ENCODE measurements around the gene TNN. TPM values are rescaled to one million over a fixed set of nuclear protein-coding genes. Genes with fewer than 3 reads are reported as not detected.

TNN gene
- polyA plus RNA-seq, 6 donors from 2014 or later: 0.06 TPM; not detected in 5

- H3K9me3 Mint-ChIP-seq: no peaks in the 10 kb centered on the region
- H3K36me3 Mint-ChIP-seq: no peaks in the 10 kb centered on the region
- H3K4me1 Mint-ChIP-seq: peaks cover 0 to 2% (median 0%) of the 10 kb centered on the region in 3 donors
- DNase-seq (no peak), ATAC-seq (ENCODE audit: low read depth in 2 of 2) (no peak)
- no peak overlapping the region for H3K27ac Mint-ChIP-seq
- no peak overlapping the region for H3K4me3 Mint-ChIP-seq
- peaks cover 0 to 5% (median 2%) of the 10 kb centered on the region in 3 donors for H3K27me3 Mint-ChIP-seq
Measured at GRCh38 chr1:175128523-175128922, 60.9 kb downstream of the TNN start.

DNA sequence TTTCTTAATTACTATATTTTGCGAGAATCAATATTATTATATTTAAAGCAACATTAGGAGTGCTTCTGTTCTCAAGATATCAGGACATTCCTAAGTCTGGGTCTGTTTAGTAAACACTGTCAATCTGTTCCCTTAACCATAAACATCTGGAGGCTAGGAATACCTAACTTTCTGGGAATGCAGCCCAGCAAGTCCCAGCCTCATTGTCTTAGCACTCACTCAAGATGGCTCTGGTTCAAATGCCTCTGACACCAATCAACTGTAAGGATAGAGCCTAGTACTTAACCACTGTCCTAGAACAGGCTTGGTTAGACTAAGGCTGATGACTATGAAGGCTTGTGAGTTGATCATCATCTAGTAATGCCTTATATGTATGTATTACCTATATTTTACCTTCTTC lies 61.5 kb downstream of the TNN start:
- ATAC-seq (ENCODE audit: low read depth in 2 of 2) (no peak), DNase-seq (no peak)
- Mint-ChIP-seq H3K36me3 (no peaks in the 10 kb centered on the region), H3K27ac (no peak overlapping the region), H3K9me3 (no peaks in the 10 kb centered on the region), H3K4me1 (peaks cover 0 to 2% (median 0%) of the 10 kb centered on the region in 3 donors), H3K27me3 (peaks cover 0 to 8% (median 8%) of the 10 kb centered on the region in 3 donors), H3K4me3 (no peak overlapping the region)

GRCh38 chr1:175129644-175129996 lies 62.0 kb downstream of the TNN start:
- no peaks in the 10 kb centered on the region for H3K9me3 Mint-ChIP-seq
- DNase-seq (no peak), ATAC-seq (ENCODE audit: low read depth in 2 of 2) (no peak)

GRCh38 chr1:175129997-175130648 lies 62.5 kb downstream of the TNN start:
- no peaks in the 10 kb centered on the region for H3K9me3 Mint-ChIP-seq
- peak overlapping the region in 1 of 6 donors; percentile 9 for H3K27ac Mint-ChIP-seq
- no peaks in the 10 kb centered on the region for H3K36me3 Mint-ChIP-seq
- H3K27me3 Mint-ChIP-seq: peaks cover 5 to 18% (median 15%) of the 10 kb centered on the region in 3 donors
- no peak overlapping the region for H3K4me3 Mint-ChIP-seq
- DNase-seq (no peak), ATAC-seq (ENCODE audit: low read depth in 2 of 2) (no peak)
- peaks cover 2 to 6% (median 5%) of the 10 kb centered on the region in 3 donors for H3K4me1 Mint-ChIP-seq

More at GRCh38 chr1:175129644-175129996, 62.0 kb downstream of the TNN start:
- no peak overlapping the region for H3K27ac Mint-ChIP-seq
- peaks cover 4 to 13% (median 11%) of the 10 kb centered on the region in 3 donors for H3K27me3 Mint-ChIP-seq
- H3K4me3 Mint-ChIP-seq: no peak overlapping the region
- H3K36me3 Mint-ChIP-seq: no peaks in the 10 kb centered on the region
- H3K4me1 Mint-ChIP-seq: peaks cover 2 to 3% (median 2%) of the 10 kb centered on the region in 3 donors

- ATAC-seq (ENCODE audit: low read depth in 2 of 2) (no peak), DNase-seq (no peak)
- Mint-ChIP-seq H3K27ac (no peak overlapping the region), H3K9me3 (no peaks in the 10 kb centered on the region), H3K27me3 (peaks cover 5 to 21% (median 16%) of the 10 kb centered on the region in 3 donors), H3K4me3 (no peak overlapping the region), H3K36me3 (no peaks in the 10 kb centered on the region), H3K4me1 (peaks cover 0 to 6% (median 5%) of the 10 kb centered on the region in 3 donors)
Measured at GRCh38 chr1:175130649-175131045, 63.0 kb downstream of the TNN start.

- ATAC-seq (ENCODE audit: low read depth in 2 of 2) (no peak), DNase-seq (no peak)
- Mint-ChIP-seq H3K4me1 (peaks cover 0 to 6% (median 5%) of the 10 kb centered on the region in 3 donors), H3K27ac (no peak overlapping the region), H3K36me3 (no peaks in the 10 kb centered on the region), H3K27me3 (peaks cover 5 to 25% (median 21%) of the 10 kb centered on the region in 3 donors), H3K4me3 (no peak overlapping the region), H3K9me3 (no peaks in the 10 kb centered on the region)
Measured at GRCh38 chr1:175131095-175131494, 63.5 kb downstream of the TNN start.

GRCh38 chr1:175132436-175132835 lies 64.8 kb downstream of the TNN start:
- no peak for ATAC-seq (ENCODE audit: low read depth in 2 of 2)
- Mint-ChIP-seq H3K27ac (no peak overlapping the region), H3K36me3 (no peaks in the 10 kb centered on the region), H3K4me3 (no peak overlapping the region), H3K9me3 (no peaks in the 10 kb centered on the region), H3K4me1 (peaks cover 0 to 6% (median 5%) of the 10 kb centered on the region in 3 donors), H3K27me3 (peaks cover 8 to 39% (median 33%) of the 10 kb centered on the region in 3 donors)
- DNase-seq: no peak

DNA sequence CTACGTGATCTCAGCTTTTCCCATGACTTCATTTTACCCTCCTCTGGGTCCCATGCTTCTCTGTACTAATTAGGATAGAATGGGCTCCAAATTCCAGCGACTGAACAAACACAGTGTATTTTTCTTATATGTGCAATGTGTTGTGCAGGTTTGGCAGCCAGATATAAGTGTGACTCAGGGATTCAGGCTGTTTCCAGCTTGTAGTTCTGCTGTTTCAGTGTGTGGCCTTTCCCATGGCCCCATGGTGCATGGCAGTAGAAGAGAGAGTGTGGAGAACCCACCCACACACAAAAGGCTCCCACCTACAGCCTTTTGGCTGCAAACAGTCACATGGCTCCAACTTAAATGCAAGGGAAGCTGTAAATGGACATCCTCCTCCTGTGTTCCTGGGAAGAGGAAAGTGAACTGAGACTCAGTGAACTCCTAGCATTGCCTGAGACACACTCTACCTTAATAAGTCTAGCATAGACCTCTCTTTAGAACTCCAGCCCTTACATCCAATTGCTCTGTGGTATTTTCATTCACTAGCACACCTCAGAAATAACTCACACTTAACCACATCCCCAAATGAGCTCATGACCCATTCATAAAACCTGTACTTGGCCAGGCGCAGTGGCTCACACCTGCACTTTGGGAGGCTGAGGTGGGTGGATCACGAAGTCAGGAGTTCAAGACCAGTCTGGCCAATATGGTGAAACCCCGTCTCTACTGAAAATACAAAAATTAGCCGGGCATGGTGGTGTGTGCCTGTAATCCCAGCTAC lies 66.2 kb downstream of the TNN start:
- Mint-ChIP-seq H3K4me1 (peaks cover 0 to 6% (median 5%) of the 10 kb centered on the region in 3 donors), H3K27ac (no peak overlapping the region), H3K9me3 (no peaks in the 10 kb centered on the region), H3K27me3 (peaks cover 8 to 47% (median 45%) of the 10 kb centered on the region in 3 donors), H3K4me3 (peak overlapping the region in 1 of 8 donors; percentile 11), H3K36me3 (no peaks in the 10 kb centered on the region)
- DNase-seq (no peak), ATAC-seq (ENCODE audit: low read depth in 2 of 2) (no peak)

DNA sequence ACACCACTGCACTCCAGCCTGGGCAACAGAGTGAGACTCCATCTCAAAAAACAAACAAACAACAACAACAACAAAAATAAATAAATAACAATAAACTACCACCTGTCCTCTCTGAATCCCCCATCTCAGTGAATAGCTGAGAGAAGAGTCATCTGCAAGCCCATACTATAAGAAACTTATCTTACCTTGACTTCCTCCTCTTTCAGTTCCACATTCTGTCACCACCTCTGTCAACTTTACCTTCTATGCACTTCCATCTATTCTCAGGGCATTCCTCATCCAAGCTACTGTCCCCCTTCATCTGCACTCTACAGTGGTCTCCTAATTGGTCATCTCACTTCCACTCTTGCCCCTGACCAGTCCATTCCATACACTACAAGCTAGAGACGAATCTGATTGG lies 66.9 kb downstream of the TNN start:
- peaks cover 8 to 47% (median 45%) of the 10 kb centered on the region in 3 donors for H3K27me3 Mint-ChIP-seq
- H3K4me3 Mint-ChIP-seq: no peak overlapping the region
- H3K4me1 Mint-ChIP-seq: peaks cover 0 to 6% (median 5%) of the 10 kb centered on the region in 3 donors
- ATAC-seq (ENCODE audit: low read depth in 2 of 2) (no peak), DNase-seq (no peak)
- no peaks in the 10 kb centered on the region for H3K36me3 Mint-ChIP-seq
- H3K9me3 Mint-ChIP-seq: no peaks in the 10 kb centered on the region
- H3K27ac Mint-ChIP-seq: no peak overlapping the region

DNA sequence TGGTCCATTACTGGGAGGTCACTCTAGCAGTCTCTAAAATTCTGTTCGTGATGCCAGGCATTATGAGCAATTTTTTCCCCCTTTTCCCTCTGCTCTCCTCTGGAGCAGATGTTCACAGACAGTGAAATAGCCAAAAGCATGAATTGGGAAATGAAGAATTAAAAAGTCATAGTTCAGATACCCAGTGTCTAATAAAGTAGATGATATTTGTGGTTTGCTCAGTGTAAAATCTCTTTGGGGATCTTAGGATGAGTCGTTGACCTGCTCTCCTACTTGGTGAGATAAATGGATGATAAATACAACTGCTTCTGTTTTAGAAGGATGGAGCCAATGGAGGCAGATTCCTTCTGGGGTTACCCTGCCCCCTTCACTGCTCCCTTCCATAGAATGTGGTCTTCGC lies 68.6 kb downstream of the TNN start:
- H3K4me1 Mint-ChIP-seq: peaks cover 0 to 6% (median 5%) of the 10 kb centered on the region in 3 donors
- H3K27me3 Mint-ChIP-seq: peaks cover 8 to 55% (median 47%) of the 10 kb centered on the region in 3 donors
- H3K9me3 Mint-ChIP-seq: no peaks in the 10 kb centered on the region
- ATAC-seq (ENCODE audit: low read depth in 2 of 2) (no peak), DNase-seq (no peak)
- H3K27ac Mint-ChIP-seq: no peak overlapping the region
- H3K36me3 Mint-ChIP-seq: no peaks in the 10 kb centered on the region
- no peak overlapping the region for H3K4me3 Mint-ChIP-seq

DNA sequence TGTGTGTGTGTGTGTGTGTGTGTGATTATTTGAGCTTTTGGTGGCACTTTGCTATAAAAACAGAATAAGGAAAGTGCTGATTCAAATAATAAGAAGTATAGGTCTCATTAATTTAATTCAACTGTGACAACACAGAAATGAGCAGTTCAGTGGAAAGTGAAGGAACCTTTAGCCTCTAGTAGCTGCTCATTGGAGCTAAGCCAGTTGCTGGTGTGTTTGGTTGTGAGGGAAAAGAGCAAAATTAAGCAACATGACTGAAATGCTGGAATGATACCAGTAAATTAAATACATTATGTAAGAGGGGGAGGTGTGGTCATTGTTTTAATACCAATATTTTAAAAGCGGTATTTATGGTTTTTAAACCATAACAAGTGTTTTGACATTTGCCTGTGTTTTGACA lies 69.7 kb downstream of the TNN start:
- H3K4me3 Mint-ChIP-seq: no peak overlapping the region
- no peak overlapping the region for H3K27ac Mint-ChIP-seq
- DNase-seq (no peak), ATAC-seq (ENCODE audit: low read depth in 2 of 2) (no peak)
- no peaks in the 10 kb centered on the region for H3K36me3 Mint-ChIP-seq
- H3K4me1 Mint-ChIP-seq: peaks cover 0 to 6% (median 5%) of the 10 kb centered on the region in 3 donors
- H3K27me3 Mint-ChIP-seq: peaks cover 8 to 56% (median 47%) of the 10 kb centered on the region in 3 donors
- H3K9me3 Mint-ChIP-seq: no peaks in the 10 kb centered on the region

DNA sequence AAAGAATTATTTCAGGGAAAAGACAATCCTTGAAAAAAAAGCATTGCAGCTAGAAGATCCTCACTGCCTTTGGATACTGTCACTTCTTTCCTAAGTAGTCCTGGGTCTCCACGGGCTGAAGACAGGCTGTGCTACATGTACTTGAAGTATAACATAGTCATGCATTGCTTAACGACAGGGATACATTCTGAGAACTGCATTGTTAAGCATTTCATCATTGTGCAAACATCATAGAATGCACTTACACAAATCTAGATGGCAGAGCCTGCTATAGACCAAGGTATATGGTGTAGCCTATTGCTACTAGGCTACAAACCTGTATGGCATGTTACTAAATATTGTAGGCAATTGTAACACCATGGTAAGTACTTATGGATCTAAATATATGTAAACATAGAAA lies 70.9 kb downstream of the TNN start:
- no peaks in the 10 kb centered on the region for H3K36me3 Mint-ChIP-seq
- DNase-seq (no peak), ATAC-seq (ENCODE audit: low read depth in 2 of 2) (no peak)
- peaks cover 0 to 6% (median 5%) of the 10 kb centered on the region in 3 donors for H3K4me1 Mint-ChIP-seq
- H3K27ac Mint-ChIP-seq: no peak overlapping the region
- peaks cover 8 to 57% (median 51%) of the 10 kb centered on the region in 3 donors for H3K27me3 Mint-ChIP-seq
- H3K4me3 Mint-ChIP-seq: no peak overlapping the region
- no peaks in the 10 kb centered on the region for H3K9me3 Mint-ChIP-seq

GRCh38 chr1:175145899-175146528 lies 78.4 kb downstream of the TNN start:
- H3K9me3 Mint-ChIP-seq: peaks cover 0 to 3% (median 0%) of the 10 kb centered on the region in 7 donors
- no peak overlapping the region for H3K27ac Mint-ChIP-seq
- H3K4me1 Mint-ChIP-seq: peaks cover 0 to 6% (median 4%) of the 10 kb centered on the region in 3 donors
- H3K4me3 Mint-ChIP-seq: no peak overlapping the region
- no peaks in the 10 kb centered on the region for H3K36me3 Mint-ChIP-seq
- H3K27me3 Mint-ChIP-seq: peaks cover 22 to 34% (median 31%) of the 10 kb centered on the region in 3 donors
- no peak for ATAC-seq (ENCODE audit: low read depth in 2 of 2)
- DNase-seq: no peak

Data from naive B cell (primary cell).